GM21723 (cell line): Measurements from ENCODE around the gene RBM6.
"Not testable (repeated sequence)": the region's sequence is repeated elsewhere in the genome, so short reads cannot be mapped to it uniquely, and the experiment has no call there.

Source experiments
- ATAC-seq: cut with Tn5 transposase; IDR thresholded peaks from one replicate; pipeline ENCODE4 v1.9.1; 2021; ENCODE audit warnings: mild to moderate bottlenecking, moderate library complexity; ENCODE audit not compliant: unreplicated experiment

The RBM6 gene, protein sequence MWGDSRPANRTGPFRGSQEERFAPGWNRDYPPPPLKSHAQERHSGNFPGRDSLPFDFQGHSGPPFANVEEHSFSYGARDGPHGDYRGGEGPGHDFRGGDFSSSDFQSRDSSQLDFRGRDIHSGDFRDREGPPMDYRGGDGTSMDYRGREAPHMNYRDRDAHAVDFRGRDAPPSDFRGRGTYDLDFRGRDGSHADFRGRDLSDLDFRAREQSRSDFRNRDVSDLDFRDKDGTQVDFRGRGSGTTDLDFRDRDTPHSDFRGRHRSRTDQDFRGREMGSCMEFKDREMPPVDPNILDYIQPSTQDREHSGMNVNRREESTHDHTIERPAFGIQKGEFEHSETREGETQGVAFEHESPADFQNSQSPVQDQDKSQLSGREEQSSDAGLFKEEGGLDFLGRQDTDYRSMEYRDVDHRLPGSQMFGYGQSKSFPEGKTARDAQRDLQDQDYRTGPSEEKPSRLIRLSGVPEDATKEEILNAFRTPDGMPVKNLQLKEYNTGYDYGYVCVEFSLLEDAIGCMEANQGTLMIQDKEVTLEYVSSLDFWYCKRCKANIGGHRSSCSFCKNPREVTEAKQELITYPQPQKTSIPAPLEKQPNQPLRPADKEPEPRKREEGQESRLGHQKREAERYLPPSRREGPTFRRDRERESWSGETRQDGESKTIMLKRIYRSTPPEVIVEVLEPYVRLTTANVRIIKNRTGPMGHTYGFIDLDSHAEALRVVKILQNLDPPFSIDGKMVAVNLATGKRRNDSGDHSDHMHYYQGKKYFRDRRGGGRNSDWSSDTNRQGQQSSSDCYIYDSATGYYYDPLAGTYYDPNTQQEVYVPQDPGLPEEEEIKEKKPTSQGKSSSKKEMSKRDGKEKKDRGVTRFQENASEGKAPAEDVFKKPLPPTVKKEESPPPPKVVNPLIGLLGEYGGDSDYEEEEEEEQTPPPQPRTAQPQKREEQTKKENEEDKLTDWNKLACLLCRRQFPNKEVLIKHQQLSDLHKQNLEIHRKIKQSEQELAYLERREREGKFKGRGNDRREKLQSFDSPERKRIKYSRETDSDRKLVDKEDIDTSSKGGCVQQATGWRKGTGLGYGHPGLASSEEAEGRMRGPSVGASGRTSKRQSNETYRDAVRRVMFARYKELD

DNA sequence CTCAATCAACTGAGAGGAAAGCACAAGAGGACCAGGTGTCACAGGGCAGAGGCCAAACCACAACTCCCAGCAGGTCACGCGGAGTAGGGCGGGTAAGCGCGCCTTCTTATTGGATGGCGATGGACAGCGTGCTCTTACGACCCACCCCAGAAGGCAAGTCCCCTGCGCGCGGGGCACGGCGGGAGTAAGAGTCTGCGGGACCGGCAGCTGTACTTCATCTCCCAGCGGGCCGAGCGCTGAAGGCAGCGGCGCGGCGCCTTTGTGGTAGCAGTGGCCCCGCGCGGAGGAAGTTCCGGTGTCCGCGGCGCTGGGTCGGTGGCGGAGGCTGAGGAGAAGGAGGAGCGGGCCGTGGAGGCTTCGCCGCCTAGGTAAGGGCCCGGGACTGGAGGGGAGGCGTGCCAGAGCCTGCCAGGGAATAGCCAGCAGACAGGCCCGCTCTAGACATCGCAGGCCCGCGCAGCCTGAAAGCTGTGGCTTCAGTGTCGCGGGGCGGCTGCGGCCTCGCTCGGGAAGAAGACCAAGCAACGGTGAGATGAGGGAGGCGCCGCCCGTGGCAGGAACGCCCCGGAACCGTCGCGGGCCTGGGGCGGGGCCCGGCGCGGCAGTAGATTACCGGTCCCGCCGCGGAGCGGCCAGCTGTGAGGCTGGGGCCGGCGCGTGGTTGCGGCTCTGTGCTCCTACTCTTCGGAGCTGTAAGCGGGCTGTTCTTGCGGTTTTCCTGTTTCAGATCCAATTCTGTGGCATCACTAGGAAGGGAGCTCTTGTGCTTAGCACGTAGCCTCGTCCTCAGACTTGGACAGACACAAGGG lies at the start of gene RBM6:
Gene RBM6, plus strand, starts transcription at position 293 of the 809 bp plus-strand sequence. CDS start 22,492 bp downstream, outside the sequence.
- ATAC-seq = peak; percentile 94

DNA sequence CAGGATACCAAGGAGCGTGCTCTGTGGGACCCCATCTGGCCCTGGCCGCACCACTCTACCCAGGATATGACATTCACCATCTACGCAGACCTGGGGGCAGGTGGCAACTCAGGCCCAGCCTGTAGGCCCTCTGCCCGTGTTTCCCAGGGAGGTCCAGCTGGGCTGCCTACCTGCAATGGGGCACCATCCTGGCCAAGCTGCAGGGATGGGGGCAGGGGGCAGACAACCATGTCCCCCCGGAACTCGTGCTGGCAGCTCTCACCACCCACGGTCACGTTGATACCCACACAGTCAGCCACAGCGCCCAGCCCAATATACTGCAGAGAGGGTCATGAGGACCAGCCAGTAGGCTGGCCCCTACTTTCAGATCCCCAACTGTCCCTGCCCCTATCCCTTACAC lies 44.2 kb upstream of the RBM6 start:
- no peak for ATAC-seq

DNA sequence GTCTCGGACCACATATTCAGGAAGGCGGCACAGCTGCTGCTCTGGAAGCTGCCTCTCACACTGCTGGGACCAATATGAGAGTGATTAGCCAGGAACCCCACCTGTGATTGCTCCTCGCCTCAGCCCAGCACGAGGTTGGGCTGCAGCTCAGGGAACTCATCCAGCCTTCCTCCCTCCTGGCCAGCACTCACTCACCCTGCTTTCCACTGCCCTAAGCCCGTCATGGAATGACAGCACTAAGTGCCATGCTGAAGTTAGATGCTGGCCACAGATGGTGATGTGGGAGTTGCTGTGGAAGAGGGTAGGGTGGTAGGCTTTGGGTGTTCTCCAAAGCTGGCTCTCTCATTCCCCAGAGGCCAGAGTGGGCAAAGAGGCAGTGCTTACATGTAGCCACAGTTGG lies 43.6 kb upstream of the RBM6 start:
- ATAC-seq = no peak

- ATAC-seq = no peak
Measured at GRCh38 chr3:49898991-49899390, 41.0 kb upstream of the RBM6 start.

GRCh38 chr3:49899815-49900214 lies 40.1 kb upstream of the RBM6 start:
- no peak for ATAC-seq

DNA sequence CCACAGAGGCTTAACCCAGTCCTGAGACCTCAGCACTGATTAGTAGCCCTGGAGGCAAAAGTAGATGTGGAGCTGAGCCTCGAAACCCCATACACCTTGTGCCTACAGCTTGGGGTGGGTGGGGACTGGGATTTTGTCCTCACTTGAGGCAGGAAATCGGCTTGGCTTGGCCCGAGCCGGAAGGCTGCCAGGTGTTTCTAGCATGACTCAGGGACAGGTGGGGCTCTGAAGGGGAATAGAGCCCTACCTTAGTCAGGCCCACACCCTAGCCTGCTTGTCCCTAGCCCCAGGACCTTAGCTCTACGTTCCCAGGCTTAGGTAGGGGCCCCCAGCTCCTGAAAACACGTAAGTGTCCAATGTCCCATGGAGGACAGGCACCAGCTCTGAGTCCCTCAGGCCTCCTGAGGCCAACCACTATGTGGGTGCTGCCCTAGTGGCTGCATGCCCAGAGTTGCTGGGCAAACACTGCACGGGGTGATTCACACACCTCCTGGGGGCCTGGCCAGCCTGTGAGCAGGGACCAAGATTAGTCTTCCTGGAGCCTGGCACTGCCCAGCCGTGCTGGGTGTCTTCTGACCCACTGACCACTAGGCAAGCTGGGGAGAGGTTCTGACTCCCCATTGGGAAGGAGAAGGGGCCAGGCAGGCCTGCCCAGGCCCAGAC lies 39.3 kb upstream of the RBM6 start:
- no peak for ATAC-seq

DNA sequence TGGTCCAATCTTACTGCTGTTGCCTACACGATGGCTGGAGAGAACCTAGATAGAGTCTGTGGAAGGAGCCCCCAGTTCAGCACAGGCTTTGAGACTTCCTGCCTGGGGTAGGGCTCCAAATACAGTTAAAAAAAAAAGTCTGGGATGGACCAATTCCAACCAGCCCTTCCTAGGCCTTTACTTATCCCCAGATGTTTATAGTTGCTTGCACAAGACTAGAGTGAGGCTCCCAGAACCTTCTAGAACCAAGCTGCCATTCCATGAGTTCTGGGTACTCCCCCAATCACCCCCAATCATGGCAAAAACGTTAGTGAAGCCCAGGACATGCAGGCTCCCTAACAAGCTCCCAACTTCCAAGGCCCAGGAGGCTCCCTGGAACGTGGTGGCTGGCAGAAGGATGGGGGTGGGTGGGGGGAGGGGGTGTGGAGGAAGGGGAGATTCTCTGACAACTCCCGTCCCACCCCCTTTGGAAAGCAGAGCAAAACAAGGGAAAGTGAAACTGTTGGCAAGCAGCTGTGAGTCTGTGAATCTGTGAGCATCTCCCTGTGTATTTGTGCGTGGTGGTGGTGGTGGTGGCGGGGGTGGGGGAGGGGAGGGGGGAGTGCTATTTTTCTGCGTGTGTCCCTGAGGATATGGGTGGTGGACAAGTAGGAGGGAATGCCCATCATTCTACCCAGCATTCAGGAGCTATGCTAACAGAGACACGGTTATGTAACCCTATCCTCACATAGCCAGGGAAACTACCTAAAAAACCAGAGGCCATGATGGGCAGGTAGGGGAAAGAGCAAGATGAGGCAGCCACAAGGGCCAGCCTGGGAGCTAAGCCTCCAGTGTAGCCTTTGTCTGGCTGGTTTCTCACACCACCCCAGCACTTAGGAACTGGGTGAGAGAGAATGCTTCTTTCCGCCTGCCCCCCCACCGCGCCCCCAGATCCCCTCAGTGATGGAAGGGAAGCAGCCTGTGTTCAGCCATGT lies 38.3 kb upstream of the RBM6 start:
- no peak for ATAC-seq

- ATAC-seq = no peak
Measured at GRCh38 chr3:49902511-49903345, 37.2 kb upstream of the RBM6 start.

DNA sequence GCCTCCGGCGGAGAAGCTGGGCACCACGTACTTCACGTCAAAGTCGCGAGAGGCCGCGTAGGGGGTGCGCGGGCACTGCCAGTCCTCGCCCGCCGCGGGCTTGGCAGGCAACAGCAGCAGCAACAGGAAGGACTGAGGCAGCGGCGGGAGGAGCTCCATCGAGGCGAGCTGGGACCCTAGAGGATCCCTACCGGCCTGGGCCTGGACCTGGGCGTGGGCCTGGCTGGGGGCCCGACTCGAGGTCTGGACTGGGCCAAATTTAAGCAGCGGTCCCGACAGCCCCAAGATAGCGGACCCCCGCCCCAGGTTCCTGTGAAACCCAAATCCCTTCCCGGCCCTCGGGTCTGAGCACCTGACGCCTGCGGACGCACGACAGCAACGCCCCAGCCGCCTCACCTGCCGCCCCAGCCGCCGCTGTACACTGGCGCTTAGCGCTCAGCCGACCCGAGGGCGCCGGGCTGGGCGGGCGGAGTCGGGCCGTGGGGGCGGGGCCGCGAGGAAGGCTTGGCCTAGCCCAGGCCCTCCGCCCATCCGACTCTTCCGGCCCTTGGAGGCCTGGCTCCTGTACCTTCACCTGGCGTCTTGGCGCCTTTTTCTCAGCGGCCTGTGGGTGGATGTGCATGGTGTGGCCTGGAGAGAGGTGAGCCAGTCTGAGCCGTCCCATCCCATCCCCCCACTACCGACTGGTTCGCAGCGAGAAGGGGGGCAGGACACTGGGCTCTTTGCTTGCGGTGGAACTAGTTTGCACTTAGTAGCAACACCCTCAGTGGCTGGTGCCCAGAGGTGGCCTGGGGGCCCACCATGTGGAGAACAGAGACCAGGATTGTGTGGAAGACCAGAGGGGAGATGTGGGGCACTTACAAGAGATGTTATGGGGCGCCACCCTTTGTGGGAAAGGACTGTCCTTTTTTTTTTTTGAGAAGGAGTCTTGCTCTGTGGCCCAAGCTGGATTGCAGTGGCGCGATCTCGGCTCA lies 36.2 kb upstream of the RBM6 start, which contains the start of gene MST1R:
Gene MST1R, minus strand, starts transcription at position 423 of the 974 bp plus-strand sequence. Its CDS starts 264 bp downstream, at position 159.
- ATAC-seq = peak; percentile 68

DNA sequence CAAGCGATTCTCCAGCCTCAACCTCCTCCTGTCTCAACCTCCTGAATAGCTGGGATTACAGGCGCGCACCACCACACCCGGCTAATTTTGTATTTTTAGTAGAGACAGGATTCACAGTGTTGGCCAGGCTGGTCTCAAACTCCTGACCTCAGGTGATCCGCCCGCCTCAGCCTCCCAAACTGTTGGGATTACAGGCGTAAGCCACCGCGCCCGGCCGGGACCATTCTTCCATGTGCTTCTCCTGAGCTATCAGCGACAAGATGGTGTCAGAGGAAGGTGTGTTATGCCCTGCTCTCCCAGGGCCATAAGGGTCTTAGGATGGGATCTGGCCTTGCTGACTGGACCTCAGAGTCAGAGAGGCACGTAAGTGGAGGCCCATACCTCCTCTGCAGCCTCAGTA lies 35.5 kb upstream of the RBM6 start:
- ATAC-seq = not testable (repeated sequence)

DNA sequence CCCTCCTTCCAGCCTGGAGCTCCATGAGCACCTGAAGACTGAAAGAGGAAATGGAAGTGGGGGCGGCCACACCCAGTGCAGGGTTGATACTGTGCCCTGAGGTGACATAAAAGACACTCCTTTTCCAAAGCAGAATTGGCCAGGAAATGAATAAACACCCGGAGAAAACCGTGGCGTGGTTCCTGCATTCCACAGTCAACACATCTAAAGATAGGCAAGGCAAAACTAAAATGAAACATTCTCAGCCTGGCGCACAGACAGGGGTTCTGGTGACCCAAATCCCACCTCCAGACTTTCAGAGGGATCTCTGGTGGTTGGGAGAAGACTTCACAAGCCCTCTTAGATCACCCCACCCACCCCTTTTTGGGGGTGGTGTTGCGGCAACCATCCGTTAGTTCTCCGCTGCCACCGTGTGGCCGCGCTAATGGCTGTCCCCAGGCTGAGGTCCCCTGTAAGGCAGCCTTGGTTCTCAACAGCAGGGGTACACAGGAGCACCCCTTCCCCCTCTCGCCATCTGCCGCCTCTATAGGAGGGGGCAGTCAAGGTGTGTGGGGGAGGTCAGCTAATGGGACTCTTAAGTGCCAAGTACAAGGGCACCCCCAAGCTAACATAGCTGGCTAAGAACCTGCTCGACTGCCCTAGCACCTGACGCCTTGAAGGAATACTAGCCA lies 33.7 kb upstream of the RBM6 start:
- no peak for ATAC-seq

GRCh38 chr3:49908373-49909199 lies 31.4 kb upstream of the RBM6 start:
- no peak for ATAC-seq

GRCh38 chr3:49910409-49911123 lies 29.4 kb upstream of the RBM6 start:
- ATAC-seq = no peak

DNA sequence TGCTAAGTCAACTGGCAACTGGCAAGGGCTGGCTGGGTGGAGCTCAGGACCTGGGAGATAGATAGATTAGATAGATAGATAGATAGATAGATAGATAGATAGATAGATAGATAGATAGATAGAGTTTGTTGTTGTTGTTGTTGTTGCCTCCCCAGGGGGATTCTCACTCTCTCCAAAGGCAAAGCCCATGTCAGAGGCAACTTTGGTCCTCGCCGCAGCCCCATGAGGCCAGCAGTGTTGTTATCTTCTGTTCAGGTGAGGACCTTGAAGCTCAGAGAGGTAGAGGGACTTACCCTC lies 28.9 kb upstream of the RBM6 start:
- ATAC-seq = no peak

DNA sequence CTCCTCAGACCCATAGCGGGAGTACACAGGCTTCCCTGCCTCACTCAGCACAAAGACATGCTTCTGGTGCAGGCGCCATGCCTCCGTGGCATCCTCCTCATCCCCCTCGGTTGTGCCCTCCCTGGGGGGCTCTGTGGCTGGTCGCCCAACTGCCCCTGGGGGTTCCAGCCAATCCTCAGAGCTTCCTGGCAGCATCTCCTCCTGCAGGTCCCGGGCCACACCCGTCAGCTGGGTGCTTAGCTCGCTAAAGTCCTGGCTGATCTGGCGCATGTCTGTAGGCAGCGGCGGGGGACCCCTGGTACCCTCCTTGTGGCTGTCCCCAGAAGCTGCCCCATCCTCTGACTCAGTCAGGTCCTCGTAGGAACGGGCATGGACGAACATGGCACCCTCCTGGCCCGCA lies 28.3 kb upstream of the RBM6 start:
- ATAC-seq = no peak
